Activated T-cell treated with anti-CD3 and anti-CD28 coated beads for 24 hours (primary cell): ENCODE results near the gene LCE6A.

Experiments
- DNase-seq: peaks from one replicate; pipeline ENCODE4 v3.0.0-alpha.2; 2020; ENCODE audit warnings: low read depth

LCE6A gene

GRCh38 chr1:152876827-152877226 lies 34.2 kb downstream of the LCE6A start:
- no peak for DNase-seq

GRCh38 chr1:152878042-152878441 lies 35.4 kb downstream of the LCE6A start, which contains the start of gene SMCP:
TSS of gene SMCP (plus strand) at chr1:152878322. CDS start at chr1:152884423, 6,101 bp downstream.
- DNase-seq: no peak

GRCh38 chr1:152879559-152880198 lies 37.0 kb downstream of the LCE6A start:
- DNase-seq: no peak

GRCh38 chr1:152880316-152880715 lies 37.7 kb downstream of the LCE6A start:
- no peak for DNase-seq

- no peak for DNase-seq
These were observed 38.3 kb downstream of the LCE6A start for GRCh38 chr1:152880907-152881306.

GRCh38 chr1:152884085-152884484 lies 41.4 kb downstream of the LCE6A start:
- no peak for DNase-seq

- no peak for DNase-seq
These were observed 41.9 kb downstream of the LCE6A start for GRCh38 chr1:152884506-152884905.

GRCh38 chr1:152884966-152885624 lies 42.4 kb downstream of the LCE6A start:
- DNase-seq: no peak

GRCh38 chr1:152886085-152886484 lies 43.4 kb downstream of the LCE6A start:
- no peak for DNase-seq

GRCh38 chr1:152886758-152887409 lies 44.2 kb downstream of the LCE6A start:
- no peak for DNase-seq

- DNase-seq: no peak
These were observed 45.5 kb downstream of the LCE6A start for GRCh38 chr1:152888126-152888525.
